ENCODE data around the gene TGM6.

TGM6 gene

GRCh38 chr20:2350606-2351005 is 30.1 kb upstream of the TGM6 start:
- no peak overlapping the region for H3K4ac ChIP-seq (ENCODE audit: low read depth in 1 of 2, low read length in 2 of 2)
- no peak overlapping the region for H3K4me2 ChIP-seq (ENCODE audit: low read length, poor library complexity, severe bottlenecking)
- no peaks in the 10 kb centered on the region for H3K9me3 ChIP-seq (ENCODE audit: control insufficient read depth, low read length)
- DNase-seq, result no peak
- H3K18ac ChIP-seq (ENCODE audit: low read depth in 1 of 2, low read length in 2 of 2), result no peak overlapping the region
- no peak overlapping the region for H2BK12ac ChIP-seq (ENCODE audit: low read length in 2 of 2)
- H3K27ac ChIP-seq (ENCODE audit: low read length, poor library complexity, severe bottlenecking), result no peak overlapping the region
- H3K4me1 ChIP-seq (ENCODE audit: control insufficient read depth, insufficient read depth, low read depth, low read length), result peaks cover 2% of the 10 kb centered on the region
- no peak overlapping the region for H2BK15ac ChIP-seq (ENCODE audit: low read depth, poor library complexity, severe bottlenecking)
- no peaks in the 10 kb centered on the region for H3K79me1 ChIP-seq (replicated peaks; ENCODE audit: low read length, poor library complexity, severe bottlenecking)
- H2AFZ ChIP-seq (ENCODE audit: low read depth, low read length), result no peak overlapping the region
- H2BK120ac ChIP-seq (ENCODE audit: low read depth, low read length), result no peak overlapping the region
- no peaks in the 10 kb centered on the region for H3K36me3 ChIP-seq (ENCODE audit: control insufficient read depth in 1 of 2, insufficient read depth in 2 of 2, low read depth in 1 of 2, low read length in 2 of 2)
- no peak overlapping the region for H3K14ac ChIP-seq (ENCODE audit: low read length in 2 of 2)
- no peak overlapping the region for H4K8ac ChIP-seq (ENCODE audit: low read length)
- H2BK5ac ChIP-seq (ENCODE audit: low read depth, low read length, poor library complexity, severe bottlenecking), result no peak overlapping the region
- H3K27me3 ChIP-seq (ENCODE audit: control insufficient read depth in 1 of 2, insufficient read depth in 1 of 2, low read length in 2 of 2), result peaks cover 3 to 6% of the 10 kb centered on the region in 2 experiments
- no peak overlapping the region for H2AK5ac ChIP-seq (ENCODE audit: low read length, severe bottlenecking)
- 80% methylated on average over 5 of the region's 5 CpGs for WGBS
- H3K23ac ChIP-seq (ENCODE audit: low read length in 2 of 2), result no peak overlapping the region
- no peak overlapping the region for H3K4me3 ChIP-seq (ENCODE audit: insufficient read depth in 1 of 2, low read depth in 1 of 2, low read length in 2 of 2)
- no peak overlapping the region for H4K91ac ChIP-seq (ENCODE audit: low read length)
- no peak overlapping the region for H3K9ac ChIP-seq (ENCODE audit: low read length)

DNA sequence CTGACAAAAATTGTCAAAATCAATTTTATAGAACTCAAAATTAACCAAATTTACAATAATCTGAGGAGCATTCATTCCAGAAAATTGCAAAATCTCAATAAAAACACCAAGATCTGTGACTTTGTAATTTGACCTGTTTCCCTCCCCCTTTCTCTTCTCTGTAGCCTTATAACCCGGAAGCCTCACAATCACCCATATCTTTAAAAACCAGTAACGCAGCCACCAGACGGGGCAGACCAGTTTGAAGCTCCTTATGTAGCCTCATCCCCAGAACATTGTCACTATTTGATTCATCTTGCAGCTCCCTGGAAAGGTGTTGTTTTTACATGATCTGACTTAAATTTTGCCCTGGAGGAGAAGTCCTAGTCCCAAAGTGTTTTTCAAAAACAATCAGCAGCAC is 27.5 kb upstream of the TGM6 start:
- Histone ChIP-seq H3K36me3 (ENCODE audit: control insufficient read depth in 1 of 2, insufficient read depth in 2 of 2, low read depth in 1 of 2, low read length in 2 of 2) (no peaks in the 10 kb centered on the region), H3K18ac (ENCODE audit: low read depth in 1 of 2, low read length in 2 of 2) (no peak overlapping the region), H4K8ac (ENCODE audit: low read length) (no peak overlapping the region), H3K4ac (ENCODE audit: low read depth in 1 of 2, low read length in 2 of 2) (no peak overlapping the region), H3K9me3 (ENCODE audit: control insufficient read depth, low read length) (no peaks in the 10 kb centered on the region), H2BK15ac (ENCODE audit: low read depth, poor library complexity, severe bottlenecking) (no peak overlapping the region), H2BK5ac (ENCODE audit: low read depth, low read length, poor library complexity, severe bottlenecking) (no peak overlapping the region), H3K27me3 (ENCODE audit: control insufficient read depth in 1 of 2, insufficient read depth in 1 of 2, low read length in 2 of 2) (peaks cover 6 to 8% of the 10 kb centered on the region in 2 experiments), H3K4me1 (ENCODE audit: control insufficient read depth, insufficient read depth, low read depth, low read length) (peaks cover 2% of the 10 kb centered on the region), H3K79me1 (replicated peaks; ENCODE audit: low read length, poor library complexity, severe bottlenecking) (no peaks in the 10 kb centered on the region), H2BK120ac (ENCODE audit: low read depth, low read length) (no peak overlapping the region), H2BK12ac (ENCODE audit: low read length in 2 of 2) (no peak overlapping the region), H3K4me2 (ENCODE audit: low read length, poor library complexity, severe bottlenecking) (no peak overlapping the region), H3K4me3 (ENCODE audit: insufficient read depth in 1 of 2, low read depth in 1 of 2, low read length in 2 of 2) (no peak overlapping the region), H3K27ac (ENCODE audit: low read length, poor library complexity, severe bottlenecking) (no peak overlapping the region), H3K9ac (ENCODE audit: low read length) (no peak overlapping the region), H3K14ac (ENCODE audit: low read length in 2 of 2) (no peak overlapping the region), H3K23ac (ENCODE audit: low read length in 2 of 2) (no peak overlapping the region), H4K91ac (ENCODE audit: low read length) (no peak overlapping the region), H2AFZ (ENCODE audit: low read depth, low read length) (no peak overlapping the region), H2AK5ac (ENCODE audit: low read length, severe bottlenecking) (no peak overlapping the region)
- 55% methylated on average over 3 of the region's 3 CpGs for WGBS
- DNase-seq, result no peak

DNA sequence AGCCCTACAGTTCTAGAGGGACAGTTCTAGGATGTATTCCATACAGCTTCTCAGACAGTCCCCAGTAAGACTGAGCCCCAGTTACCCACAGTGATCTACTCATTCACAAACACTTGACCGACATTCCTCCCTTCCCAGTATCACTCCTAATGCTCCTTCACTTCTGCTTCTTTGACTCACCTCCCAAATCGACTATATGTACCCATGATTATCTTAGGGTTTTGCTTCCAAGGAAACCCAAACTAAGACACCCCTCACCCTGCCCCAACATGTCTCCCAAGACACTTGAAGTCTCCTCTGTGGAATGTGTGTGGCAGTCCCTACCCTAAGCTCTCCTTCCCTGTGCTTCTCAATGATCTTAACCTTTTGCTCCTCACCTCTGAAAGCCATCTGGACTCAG is 23.6 kb upstream of the TGM6 start:
- Histone ChIP-seq H3K23ac (ENCODE audit: low read length in 2 of 2) (no peak overlapping the region), H3K4me1 (ENCODE audit: control insufficient read depth, insufficient read depth, low read depth, low read length) (peaks cover 1% of the 10 kb centered on the region), H3K79me1 (replicated peaks; ENCODE audit: low read length, poor library complexity, severe bottlenecking) (no peaks in the 10 kb centered on the region), H2BK120ac (ENCODE audit: low read depth, low read length) (no peak overlapping the region), H3K9me3 (ENCODE audit: control insufficient read depth, low read length) (peaks cover 19% of the 10 kb centered on the region), H4K91ac (ENCODE audit: low read length) (no peak overlapping the region), H2AFZ (ENCODE audit: low read depth, low read length) (no peak overlapping the region), H3K14ac (ENCODE audit: low read length in 2 of 2) (no peak overlapping the region), H3K9ac (ENCODE audit: low read length) (no peak overlapping the region), H3K27me3 (ENCODE audit: control insufficient read depth in 1 of 2, insufficient read depth in 1 of 2, low read length in 2 of 2) (peaks cover 5 to 6% of the 10 kb centered on the region in 2 experiments), H3K4me3 (ENCODE audit: insufficient read depth in 1 of 2, low read depth in 1 of 2, low read length in 2 of 2) (no peak overlapping the region), H2AK5ac (ENCODE audit: low read length, severe bottlenecking) (no peak overlapping the region), H3K18ac (ENCODE audit: low read depth in 1 of 2, low read length in 2 of 2) (no peak overlapping the region), H2BK15ac (ENCODE audit: low read depth, poor library complexity, severe bottlenecking) (no peak overlapping the region), H4K8ac (ENCODE audit: low read length) (no peak overlapping the region), H3K4me2 (ENCODE audit: low read length, poor library complexity, severe bottlenecking) (no peak overlapping the region), H3K4ac (ENCODE audit: low read depth in 1 of 2, low read length in 2 of 2) (no peak overlapping the region), H2BK5ac (ENCODE audit: low read depth, low read length, poor library complexity, severe bottlenecking) (no peak overlapping the region), H2BK12ac (ENCODE audit: low read length in 2 of 2) (no peak overlapping the region), H3K36me3 (ENCODE audit: control insufficient read depth in 1 of 2, insufficient read depth in 2 of 2, low read depth in 1 of 2, low read length in 2 of 2) (no peaks in the 10 kb centered on the region), H3K27ac (ENCODE audit: low read length, poor library complexity, severe bottlenecking) (no peak overlapping the region)
- WGBS, result 52% methylated on average over 2 of the region's 2 CpGs
- no peak for DNase-seq

DNA sequence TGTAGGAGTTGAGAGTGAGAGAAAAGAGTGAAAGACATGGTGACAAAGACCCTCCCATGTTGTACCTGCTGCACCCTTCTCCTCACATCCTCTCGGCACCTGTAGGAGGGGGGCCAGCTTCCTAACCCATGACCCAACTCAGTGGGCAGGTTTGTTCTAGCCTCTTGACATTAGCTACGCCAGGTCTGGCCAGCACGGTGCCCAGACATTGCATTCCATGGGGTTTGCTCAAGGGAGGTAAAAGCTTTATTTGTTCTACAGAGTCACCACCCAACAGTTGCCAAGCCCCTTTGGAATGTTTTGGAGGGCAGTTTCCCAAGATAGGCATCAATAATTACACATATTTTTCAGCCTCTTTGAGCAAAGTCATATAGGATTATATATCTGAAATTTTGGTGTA is 22.7 kb upstream of the TGM6 start:
- Histone ChIP-seq H3K4ac (ENCODE audit: low read depth in 1 of 2, low read length in 2 of 2) (no peak overlapping the region), H2BK15ac (ENCODE audit: low read depth, poor library complexity, severe bottlenecking) (no peak overlapping the region), H2BK120ac (ENCODE audit: low read depth, low read length) (no peak overlapping the region), H2AFZ (ENCODE audit: low read depth, low read length) (no peak overlapping the region), H2BK5ac (ENCODE audit: low read depth, low read length, poor library complexity, severe bottlenecking) (no peak overlapping the region), H3K9me3 (ENCODE audit: control insufficient read depth, low read length) (peaks cover 19% of the 10 kb centered on the region), H3K14ac (ENCODE audit: low read length in 2 of 2) (no peak overlapping the region), H3K23ac (ENCODE audit: low read length in 2 of 2) (no peak overlapping the region), H3K4me2 (ENCODE audit: low read length, poor library complexity, severe bottlenecking) (no peak overlapping the region), H3K4me3 (ENCODE audit: insufficient read depth in 1 of 2, low read depth in 1 of 2, low read length in 2 of 2) (no peak overlapping the region), H4K8ac (ENCODE audit: low read length) (no peak overlapping the region), H3K36me3 (ENCODE audit: control insufficient read depth in 1 of 2, insufficient read depth in 2 of 2, low read depth in 1 of 2, low read length in 2 of 2) (no peaks in the 10 kb centered on the region), H3K18ac (ENCODE audit: low read depth in 1 of 2, low read length in 2 of 2) (no peak overlapping the region), H2BK12ac (ENCODE audit: low read length in 2 of 2) (no peak overlapping the region), H2AK5ac (ENCODE audit: low read length, severe bottlenecking) (no peak overlapping the region), H3K4me1 (ENCODE audit: control insufficient read depth, insufficient read depth, low read depth, low read length) (no peaks in the 10 kb centered on the region), H4K91ac (ENCODE audit: low read length) (no peak overlapping the region), H3K27ac (ENCODE audit: low read length, poor library complexity, severe bottlenecking) (no peak overlapping the region), H3K9ac (ENCODE audit: low read length) (no peak overlapping the region), H3K79me1 (replicated peaks; ENCODE audit: low read length, poor library complexity, severe bottlenecking) (no peaks in the 10 kb centered on the region), H3K27me3 (ENCODE audit: control insufficient read depth in 1 of 2, insufficient read depth in 1 of 2, low read length in 2 of 2) (peaks cover 5 to 6% of the 10 kb centered on the region in 2 experiments)
- WGBS, result 73% methylated on average over 3 of the region's 3 CpGs
- DNase-seq, result no peak
